Astrocyte (in vitro differentiated cells and primary cell): ENCODE data around the gene NSMCE1. TPM values are rescaled to one million over a fixed set of nuclear protein-coding genes. Genes with fewer than 3 reads are reported as not detected.

Experiments
- DNase-seq: peaks from one replicate; pipeline ENCODE4 v3.0.0-alpha.2; 2010; ENCODE audit warnings: low read depth
- FAIRE-seq: peaks from 2 replicates; lab custom pipeline; 2011; peaks lifted over from hg19 to GRCh38; lab: Jason Lieb, UNC
- H2AFZ ChIP-seq: 2 replicates; pipeline ENCODE4 v1.6.0; 2012; ENCODE audit warnings: low read depth, low read length, inconsistent platforms
- H3K27ac ChIP-seq: 2 replicates; pipeline ENCODE4 v1.5.1; 2011; ENCODE audit warnings: low read depth, low read length, inconsistent platforms
- H3K27me3 ChIP-seq: 2 replicates; pipeline ENCODE4 v1.6.0; 2011; ENCODE audit warnings: low read length, inconsistent platforms; ENCODE audit not compliant: insufficient read depth
- H3K36me3 ChIP-seq: 2 replicates; pipeline ENCODE4 v1.5.1; 2011; ENCODE audit warnings: low read length, inconsistent platforms; ENCODE audit not compliant: insufficient read depth
- H3K4me1 ChIP-seq: 2 replicates; pipeline ENCODE4 v1.5.1; 2011; ENCODE audit warnings: low read length, inconsistent platforms; ENCODE audit not compliant: insufficient read depth
- H3K4me2 ChIP-seq: 2 replicates; pipeline ENCODE4 v1.6.0; 2012; ENCODE audit warnings: low read length, inconsistent platforms
- H3K4me3 ChIP-seq: 2 replicates; pipeline ENCODE4 v1.5.1; 2011; ENCODE audit warnings: low read depth, mild to moderate bottlenecking, low read length, inconsistent platforms; ENCODE audit not compliant: insufficient read depth
- H3K79me2 ChIP-seq: 2 replicates; pipeline ENCODE4 v1.6.0; 2012; ENCODE audit warnings: mild to moderate bottlenecking, low read length, inconsistent platforms; ENCODE audit not compliant: insufficient read depth
- H3K9ac ChIP-seq: 2 replicates; pipeline ENCODE4 v1.6.0; 2012; ENCODE audit warnings: mild to moderate bottlenecking, low read length, inconsistent platforms
- H3K9me3 ChIP-seq: 2 replicates; pipeline ENCODE4 v1.5.1; 2012; ENCODE audit warnings: low read depth, mild to moderate bottlenecking, low read length, inconsistent platforms; ENCODE audit not compliant: insufficient read depth
- H4K20me1 ChIP-seq: 2 replicates; pipeline ENCODE4 v1.6.0; 2012; ENCODE audit warnings: low read length, inconsistent platforms; ENCODE audit not compliant: insufficient read depth
- H3K27ac Mint-ChIP-seq: one replicate; pipeline ENCODE4 v1.8.0; 2021; ENCODE audit warnings: mild to moderate bottlenecking, mixed read lengths; ENCODE audit not compliant: unreplicated experiment
- H3K27me3 Mint-ChIP-seq: one replicate; pipeline ENCODE4 v1.8.0; 2021; ENCODE audit warnings: low read depth, mixed read lengths; ENCODE audit not compliant: unreplicated experiment
- H3K36me3 Mint-ChIP-seq: one replicate; pipeline ENCODE4 v1.8.0; 2021; ENCODE audit warnings: low read depth, mixed read lengths; ENCODE audit not compliant: unreplicated experiment
- H3K4me1 Mint-ChIP-seq: one replicate; pipeline ENCODE4 v1.8.0; 2021; ENCODE audit warnings: low read depth, mixed read lengths; ENCODE audit not compliant: unreplicated experiment
- H3K4me3 Mint-ChIP-seq: one replicate; pipeline ENCODE4 v1.8.0; 2021; ENCODE audit warnings: mild to moderate bottlenecking, moderate library complexity, mixed read lengths; ENCODE audit not compliant: unreplicated experiment
- H3K9me3 Mint-ChIP-seq: one replicate; pipeline ENCODE4 v1.8.0; 2021; ENCODE audit warnings: mild to moderate bottlenecking, mixed read lengths; ENCODE audit not compliant: unreplicated experiment
- EZH2 ChIP-seq: IDR thresholded peaks from 2 replicates; pipeline ENCODE4 v1.6.1; 2012; ENCODE audit warnings: mild to moderate bottlenecking, low read length, inconsistent platforms; ENCODE audit not compliant: insufficient read depth
- total RNA-seq: library from RNA; stranded (reverse); gene quantifications from 2 replicates; pipeline ENCODE4 v1.2.1, GENCODE V29; 2021
- TF ChIP-seq, protein P1 (sequence below): IDR thresholded peaks from 2 replicates; pipeline ENCODE4 v1.5.1; 2011; ENCODE audit warnings: low read depth, mild to moderate bottlenecking, inconsistent platforms, low read length, moderate library complexity; ENCODE audit not compliant: insufficient read depth

The NSMCE1 gene
- total RNA-seq, 1 donor from 2014 or later: 12.1 TPM

DNA sequence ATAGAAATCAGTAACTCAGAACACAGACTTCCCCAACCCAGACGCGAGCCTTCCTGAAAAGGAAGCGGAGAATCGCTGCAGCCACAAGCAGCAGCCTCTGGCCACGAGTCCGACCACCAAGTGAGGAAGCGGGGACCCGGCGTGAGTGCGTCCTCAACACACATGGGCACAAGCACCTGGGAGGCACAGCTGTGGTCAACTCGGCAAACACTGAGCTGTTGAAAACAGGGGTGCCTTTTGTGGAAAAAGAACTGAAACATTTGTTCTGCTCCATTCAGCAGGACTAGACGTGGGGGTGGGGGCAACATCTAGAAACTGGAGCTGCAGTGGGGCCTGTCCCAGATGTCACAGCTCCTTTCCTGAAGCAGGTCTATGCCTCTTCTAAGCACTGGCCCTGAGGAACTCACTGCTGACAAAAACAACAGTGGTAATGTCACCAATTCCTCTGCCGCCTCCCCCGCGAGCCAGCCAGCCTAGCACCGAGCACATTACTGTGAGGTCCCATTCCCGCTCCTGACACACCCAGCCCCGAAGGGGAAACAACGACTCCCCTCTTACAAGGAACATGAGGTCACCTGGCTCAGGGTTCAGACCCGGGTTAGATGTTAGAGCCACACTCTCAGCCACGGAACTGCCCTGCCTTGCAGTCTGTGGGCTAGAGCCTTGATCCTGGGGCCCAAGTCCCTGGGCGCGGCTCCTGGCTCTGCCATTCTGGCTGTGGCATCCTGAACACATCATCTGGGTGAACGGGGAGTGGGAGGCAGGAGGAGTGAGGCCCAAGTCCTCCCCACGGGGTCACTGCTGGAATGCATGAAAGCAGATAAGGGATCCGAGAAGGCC lies 36.3 kb downstream of the NSMCE1 start:
- no peak overlapping the region for H3K27ac Mint-ChIP-seq
- TF ChIP-seq, protein P1, sequence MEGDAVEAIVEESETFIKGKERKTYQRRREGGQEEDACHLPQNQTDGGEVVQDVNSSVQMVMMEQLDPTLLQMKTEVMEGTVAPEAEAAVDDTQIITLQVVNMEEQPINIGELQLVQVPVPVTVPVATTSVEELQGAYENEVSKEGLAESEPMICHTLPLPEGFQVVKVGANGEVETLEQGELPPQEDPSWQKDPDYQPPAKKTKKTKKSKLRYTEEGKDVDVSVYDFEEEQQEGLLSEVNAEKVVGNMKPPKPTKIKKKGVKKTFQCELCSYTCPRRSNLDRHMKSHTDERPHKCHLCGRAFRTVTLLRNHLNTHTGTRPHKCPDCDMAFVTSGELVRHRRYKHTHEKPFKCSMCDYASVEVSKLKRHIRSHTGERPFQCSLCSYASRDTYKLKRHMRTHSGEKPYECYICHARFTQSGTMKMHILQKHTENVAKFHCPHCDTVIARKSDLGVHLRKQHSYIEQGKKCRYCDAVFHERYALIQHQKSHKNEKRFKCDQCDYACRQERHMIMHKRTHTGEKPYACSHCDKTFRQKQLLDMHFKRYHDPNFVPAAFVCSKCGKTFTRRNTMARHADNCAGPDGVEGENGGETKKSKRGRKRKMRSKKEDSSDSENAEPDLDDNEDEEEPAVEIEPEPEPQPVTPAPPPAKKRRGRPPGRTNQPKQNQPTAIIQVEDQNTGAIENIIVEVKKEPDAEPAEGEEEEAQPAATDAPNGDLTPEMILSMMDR: no peak
- TF ChIP-seq EZH2: no peak

DNA sequence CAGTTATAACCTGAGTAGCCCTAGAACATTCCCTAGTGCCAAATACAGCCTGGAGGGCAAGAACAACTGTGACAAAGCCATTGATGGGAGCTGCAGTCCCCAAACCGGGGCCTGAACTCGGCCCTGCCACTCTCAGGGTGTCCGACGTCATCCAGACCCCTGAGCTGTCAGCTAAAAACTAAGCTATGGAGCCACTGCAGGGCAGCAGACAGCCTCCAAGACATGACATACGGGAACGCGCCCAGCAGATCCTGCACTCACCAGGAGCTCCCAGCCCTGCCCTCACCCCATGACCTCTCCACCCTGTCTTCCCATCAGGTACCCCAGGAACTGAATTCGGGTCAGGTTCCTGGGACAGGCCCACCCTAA lies 36.9 kb downstream of the NSMCE1 start:
- no peak overlapping the region for H3K27ac Mint-ChIP-seq
- H3K4me2 ChIP-seq: no peak overlapping the region
- H3K79me2 ChIP-seq: no peaks in the 10 kb centered on the region
- no peak for FAIRE-seq
- no peaks in the 10 kb centered on the region for H3K9me3 Mint-ChIP-seq
- peaks cover 4% of the 10 kb centered on the region for H3K36me3 Mint-ChIP-seq
- H3K9ac ChIP-seq: no peak overlapping the region
- H4K20me1 ChIP-seq: no peaks in the 10 kb centered on the region
- no peak overlapping the region for H3K4me3 ChIP-seq
- no peak for TF ChIP-seq EZH2
- TF ChIP-seq, protein P1: no peak
- H3K9me3 ChIP-seq: no peaks in the 10 kb centered on the region
- no peaks in the 10 kb centered on the region for H3K27me3 ChIP-seq
- H3K27ac ChIP-seq: no peak overlapping the region
- DNase-seq: no peak
- peaks cover 17% of the 10 kb centered on the region for H3K4me1 ChIP-seq
- H3K36me3 ChIP-seq: no peaks in the 10 kb centered on the region
- H3K27me3 Mint-ChIP-seq: no peaks in the 10 kb centered on the region
- peak overlapping the region; percentile 64 for H3K4me3 Mint-ChIP-seq
- peaks cover 19% of the 10 kb centered on the region for H3K4me1 Mint-ChIP-seq
- H2AFZ ChIP-seq: no peak overlapping the region

More for the DNA sequence above, 36.3 kb downstream of the NSMCE1 start:
- Histone ChIP-seq H3K36me3 (no peaks in the 10 kb centered on the region), H3K9ac (no peak overlapping the region), H3K4me2 (no peak overlapping the region), H3K79me2 (no peaks in the 10 kb centered on the region), H4K20me1 (no peaks in the 10 kb centered on the region), H3K9me3 (no peaks in the 10 kb centered on the region), H3K4me1 (peaks cover 23% of the 10 kb centered on the region), H3K27me3 (no peaks in the 10 kb centered on the region), H2AFZ (no peak overlapping the region), H3K27ac (no peak overlapping the region), H3K4me3 (no peak overlapping the region)
- Mint-ChIP-seq H3K4me3 (peak overlapping the region; percentile 64), H3K27me3 (no peaks in the 10 kb centered on the region), H3K36me3 (peaks cover 4% of the 10 kb centered on the region), H3K4me1 (peaks cover 24% of the 10 kb centered on the region), H3K9me3 (no peaks in the 10 kb centered on the region)
- FAIRE-seq (no peak), DNase-seq (peak; percentile 13)

DNA sequence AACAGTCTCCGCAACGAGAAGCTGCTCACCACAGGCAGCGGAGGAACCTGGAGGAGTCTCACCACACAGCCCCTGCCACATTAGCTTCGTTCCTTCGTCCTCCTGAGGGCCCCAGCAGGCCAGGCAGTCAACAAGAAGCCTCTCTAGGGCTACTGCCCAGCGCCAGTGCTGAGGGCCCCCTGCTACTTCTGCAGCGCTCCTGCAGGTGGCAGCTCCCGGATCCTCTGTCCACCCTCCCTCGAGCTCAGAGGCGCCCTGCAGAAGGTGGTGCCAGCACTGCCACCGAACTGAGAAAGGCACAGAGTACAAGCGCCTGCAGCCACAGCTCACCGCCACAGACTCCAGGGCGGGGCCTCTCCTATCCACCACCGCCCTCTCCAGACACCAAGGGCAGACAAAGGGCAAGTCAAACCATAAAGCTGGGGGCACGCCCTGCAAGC lies 38.0 kb downstream of the NSMCE1 start:
- no peak for DNase-seq
- no peak for FAIRE-seq

More for the DNA sequence above, 38.0 kb downstream of the NSMCE1 start:
- no peaks in the 10 kb centered on the region for H3K36me3 ChIP-seq
- no peak overlapping the region for H2AFZ ChIP-seq
- Mint-ChIP-seq H3K9me3 (no peaks in the 10 kb centered on the region), H3K27me3 (peaks cover 3% of the 10 kb centered on the region), H3K4me1 (peaks cover 16% of the 10 kb centered on the region), H3K36me3 (peaks cover 4% of the 10 kb centered on the region), H3K4me3 (no peak overlapping the region), H3K27ac (no peak overlapping the region)
- peaks cover 10% of the 10 kb centered on the region for H3K4me1 ChIP-seq
- no peak for TF ChIP-seq EZH2
- TF ChIP-seq, protein P1: no peak
- no peaks in the 10 kb centered on the region for H3K79me2 ChIP-seq
- H3K4me3 ChIP-seq: no peak overlapping the region
- H3K9me3 ChIP-seq: no peaks in the 10 kb centered on the region
- no peak overlapping the region for H3K27ac ChIP-seq
- no peaks in the 10 kb centered on the region for H4K20me1 ChIP-seq
- no peak overlapping the region for H3K9ac ChIP-seq
- no peaks in the 10 kb centered on the region for H3K27me3 ChIP-seq
- no peak overlapping the region for H3K4me2 ChIP-seq
